ENCODE data around the gene OR7E24. TPM values are rescaled to one million over a fixed set of nuclear protein-coding genes. Genes with fewer than 3 reads are reported as not detected.
A peak's percentile ranks its signal among the peaks of the same experiment; 100 is the strongest.

Gene OR7E24
- total RNA-seq, 5 donors from 2014 or later (not counting 1 experiment from before 2014, with no cell fraction given): not detected

GRCh38 chr19:9295411-9295849, 44.7 kb downstream of the OR7E24 start:
- peaks cover 0 to 1% (median 0%) of the 10 kb centered on the region in 3 donors for H3K4me1 Mint-ChIP-seq
- Histone ChIP-seq H3K9me3 (peaks cover 54% of the 10 kb centered on the region), H3K4me3 (ENCODE audit: control insufficient read depth in 1 of 2, extremely low read depth in 1 of 2, low read length in 1 of 2) (peak overlapping the region in 1 of 2 donors; percentile 15), H3K27me3 (replicated peaks in 1 of 2; ENCODE audit: control insufficient read depth in 2 of 2, extremely low read depth in 1 of 2, insufficient read depth in 2 of 2, low read length in 1 of 2) (no peaks in the 10 kb centered on the region), H3K27ac (ENCODE audit: low read length) (no peak overlapping the region), H3K36me3 (ENCODE audit: control insufficient read depth in 2 of 2, extremely low read depth in 1 of 2, insufficient read depth in 1 of 2, low read length in 1 of 2) (peaks cover 20 to 51% of the 10 kb centered on the region in 2 donors), H3K4me1 (ENCODE audit: control insufficient read depth in 1 of 2, extremely low read depth in 1 of 2, insufficient read depth in 2 of 2, low read length in 2 of 2) (no peaks in the 10 kb centered on the region)
- H3K27ac Mint-ChIP-seq: no peak overlapping the region
- ATAC-seq (replicated peaks in 1 of 4) (no peak), DNase-seq (no peak)
- POLR2A ChIA-PET: no interaction called here
- H3K36me3 Mint-ChIP-seq: peaks cover 81% of the 10 kb centered on the region
- no peak overlapping the region for H3K4me3 Mint-ChIP-seq
- 100% methylated on average over 1 of the region's 4 CpGs for WGBS (ENCODE audit: insufficient coverage)
- CTCF ChIA-PET: no interaction called here
- H3K9me3 Mint-ChIP-seq: peaks cover 10 to 63% (median 49%) of the 10 kb centered on the region in 3 donors
- H3K27me3 Mint-ChIP-seq: no peaks in the 10 kb centered on the region

DNA sequence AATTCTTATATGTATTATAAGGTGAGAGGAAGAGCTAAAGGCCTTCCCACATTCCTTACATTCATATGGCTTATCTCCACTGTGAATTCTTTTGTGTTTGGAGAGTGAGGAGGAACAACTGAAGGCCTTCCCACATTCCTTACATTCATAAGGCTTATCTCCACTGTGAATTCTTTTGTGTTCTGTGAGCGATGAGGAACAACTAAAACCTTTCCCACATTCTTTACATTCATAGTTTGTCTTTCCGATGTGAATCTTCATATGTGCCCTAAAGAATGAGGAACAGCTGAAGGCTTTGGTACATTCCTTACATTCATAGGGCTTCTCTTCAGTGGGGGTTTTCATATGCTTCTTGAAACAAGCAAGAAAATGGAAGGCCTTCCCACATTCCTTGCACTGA, 45.6 kb downstream of the OR7E24 start:
- Histone ChIP-seq H3K4me3 (ENCODE audit: control insufficient read depth in 1 of 2, extremely low read depth in 1 of 2, low read length in 1 of 2) (peak overlapping the region in 1 of 2 donors; percentile 25), H3K9me3 (peaks cover 52% of the 10 kb centered on the region), H3K27ac (ENCODE audit: low read length) (no peak overlapping the region), H3K36me3 (ENCODE audit: control insufficient read depth in 2 of 2, extremely low read depth in 1 of 2, insufficient read depth in 1 of 2, low read length in 1 of 2) (peaks cover 21 to 60% of the 10 kb centered on the region in 2 donors), H3K4me1 (ENCODE audit: control insufficient read depth in 1 of 2, extremely low read depth in 1 of 2, insufficient read depth in 2 of 2, low read length in 2 of 2) (no peaks in the 10 kb centered on the region), H3K27me3 (replicated peaks in 1 of 2; ENCODE audit: control insufficient read depth in 2 of 2, extremely low read depth in 1 of 2, insufficient read depth in 2 of 2, low read length in 1 of 2) (no peaks in the 10 kb centered on the region)
- H3K27ac Mint-ChIP-seq: no peak overlapping the region
- WGBS (ENCODE audit: insufficient coverage): 80% methylated on average over 1 of the region's 2 CpGs
- no peak for ATAC-seq (replicated peaks in 1 of 4)
- no peak for DNase-seq
- peaks cover 17 to 67% (median 56%) of the 10 kb centered on the region in 3 donors for H3K9me3 Mint-ChIP-seq
- no peaks in the 10 kb centered on the region for H3K27me3 Mint-ChIP-seq
- peaks cover 0 to 3% (median 0%) of the 10 kb centered on the region in 3 donors for H3K4me1 Mint-ChIP-seq
- H3K4me3 Mint-ChIP-seq: no peak overlapping the region
- ChIA-PET CTCF (no interaction called here), POLR2A (no interaction called here)
- H3K36me3 Mint-ChIP-seq: peaks cover 86% of the 10 kb centered on the region

Other genes starting within 250 kb of the OR7E24 start
- under 1 TPM in 4 of 5 donors, not detected in 1; 0.03 to 0.16 (median 0.05) TPM for gene MUC16, start 240.5 kb upstream of the OR7E24 start, total RNA-seq
- not detected for gene OR1M1, start 163.9 kb upstream of the OR7E24 start, total RNA-seq
- gene OR7G2, start 143.5 kb upstream of the OR7E24 start, total RNA-seq: not detected
- not detected for gene OR7G1, start 135.2 kb upstream of the OR7E24 start, total RNA-seq
- gene OR7G3, start 124.0 kb upstream of the OR7E24 start, total RNA-seq: not detected
- gene ZNF317, start 110.5 kb upstream of the OR7E24 start, total RNA-seq: 10 to 100 TPM; 46.8 to 77.9 (median 51.2) TPM
- 1 to 10 TPM in 2 of 5 donors, not detected in 3; 1.4 to 1.6 TPM for gene OR7D2, start 72.0 kb upstream of the OR7E24 start, total RNA-seq
- gene OR7D4, start 31.3 kb upstream of the OR7E24 start, total RNA-seq: not detected
- 10 to 100 TPM; 11.3 to 23.0 (median 17.9) TPM for gene ZNF699, start 58.9 kb downstream of the OR7E24 start, total RNA-seq
- gene ZNF559, start 73.2 kb downstream of the OR7E24 start, total RNA-seq: 10 to 100 TPM; 14.5 to 41.1 (median 34.7) TPM
- gene ZNF177, start 112.1 kb downstream of the OR7E24 start, total RNA-seq: 1 to 10 TPM in 4 of 5 donors, under 1 TPM in 1; 0.89 to 2.1 (median 1.0) TPM
- gene ZNF266, start 184.6 kb downstream of the OR7E24 start, total RNA-seq: 100 to 1,000 TPM in 1 of 5 donors, 10 to 100 TPM in 4; 44.2 to 117 (median 71.1) TPM
- not detected for gene ZNF560, start 247.7 kb downstream of the OR7E24 start, total RNA-seq